IPS-NIHi7 (cell line): Measurements from ENCODE around the gene LTV1.
"Not testable (repeated sequence)": the region's sequence is repeated elsewhere in the genome, so short reads cannot be mapped to it uniquely, and the experiment has no call there.

Experiments
- DNase-seq: peaks from one replicate; pipeline ENCODE4 v3.0.0; 2012; ENCODE audit warnings: mixed read lengths; ENCODE audit errors: extremely low spot score

LTV1 gene

GRCh38 chr6:143843677-143843999, 500 bp downstream of the LTV1 start:
- DNase-seq: no peak

GRCh38 chr6:143844006-143844405, 868 bp downstream of the LTV1 start:
- DNase-seq: no peak

GRCh38 chr6:143845033-143845432, 1.9 kb downstream of the LTV1 start:
- DNase-seq: no peak

DNA sequence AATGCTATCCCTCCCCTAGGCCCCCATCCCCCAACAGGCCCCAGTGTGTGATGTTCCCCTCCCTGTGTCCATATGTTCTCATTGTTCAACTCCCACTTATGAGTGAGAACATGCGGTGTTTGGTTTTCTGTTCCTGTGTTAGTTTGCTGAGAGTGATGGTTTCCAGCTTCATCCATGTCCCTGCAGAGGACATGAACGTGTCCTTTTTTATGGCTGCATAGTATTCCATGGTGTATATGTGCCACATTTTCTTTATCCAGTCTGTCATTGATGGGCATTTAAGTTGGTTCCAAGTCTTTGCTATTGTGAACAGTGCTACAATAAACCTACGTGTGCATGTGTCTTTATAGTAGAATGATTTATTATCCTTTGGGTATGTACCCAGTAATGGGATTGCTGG, 8.6 kb downstream of the LTV1 start:
- DNase-seq: not testable (repeated sequence)

DNA sequence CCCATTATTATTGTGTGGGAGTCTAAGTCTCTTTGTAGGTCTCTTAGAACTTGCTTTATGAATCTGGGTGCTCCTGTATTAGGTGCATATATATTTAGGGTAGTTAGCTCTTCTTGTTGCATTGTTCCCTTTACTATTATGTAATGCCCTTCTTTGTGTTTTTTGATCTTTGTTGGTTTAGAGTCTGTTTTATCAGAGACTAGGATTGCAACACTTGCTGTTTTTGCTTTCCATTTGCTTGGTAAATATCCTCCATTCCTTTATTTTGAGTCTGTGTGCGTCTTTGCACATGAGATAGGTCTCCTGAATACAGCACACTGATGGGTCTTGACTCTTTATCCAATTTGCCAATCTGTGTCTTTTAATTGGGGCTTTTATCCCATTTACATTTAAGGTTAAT, 11.9 kb downstream of the LTV1 start:
- not testable (repeated sequence) for DNase-seq

DNA sequence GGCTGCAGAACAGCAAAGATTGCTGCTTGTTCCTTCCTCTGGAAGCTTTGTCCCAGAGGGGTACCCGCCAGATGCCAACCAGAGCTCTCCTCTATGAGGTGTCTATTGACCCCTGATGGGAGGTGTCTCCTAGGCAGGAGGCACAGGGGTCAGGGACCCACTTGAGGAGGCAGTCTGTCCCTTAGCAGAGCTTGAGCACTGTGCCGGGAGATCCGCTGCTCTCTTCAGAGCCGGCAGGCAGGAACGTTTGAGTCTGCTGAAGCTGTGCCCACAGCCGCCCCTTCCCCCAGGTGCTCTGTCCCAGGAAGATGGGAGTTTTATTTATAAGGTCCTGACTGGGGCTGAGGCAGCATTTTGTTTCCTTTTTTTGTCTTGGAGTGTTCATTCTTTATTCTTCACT, 13.6 kb downstream of the LTV1 start:
- DNase-seq: not testable (repeated sequence)

GRCh38 chr6:143857651-143858050, 14.5 kb downstream of the LTV1 start:
- no peak for DNase-seq

- no peak for DNase-seq
Observed at GRCh38 chr6:143859891-143860660, 16.9 kb downstream of the LTV1 start.

- no peak for DNase-seq
Observed at GRCh38 chr6:143863771-143864170, 20.6 kb downstream of the LTV1 start.

DNA sequence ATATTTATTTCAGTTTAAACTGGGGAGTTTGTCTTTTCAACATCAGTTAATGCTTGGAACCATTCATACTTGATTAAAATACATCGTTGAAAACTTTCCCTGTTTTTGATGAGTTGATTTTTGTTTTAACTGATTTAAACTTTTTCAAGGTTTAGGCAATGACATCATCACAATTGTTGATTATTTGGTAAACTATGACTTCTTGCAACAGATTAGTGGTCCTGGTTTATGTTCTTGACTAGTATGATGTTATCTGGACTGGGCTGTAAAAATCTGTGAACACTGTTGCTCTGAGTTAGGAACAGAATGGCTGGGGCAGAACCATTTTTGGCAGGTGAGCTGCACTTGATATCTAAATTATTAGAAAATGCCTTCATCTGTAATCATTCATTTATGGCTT, 21.1 kb downstream of the LTV1 start, which contains the start of gene ZC2HC1B:
TSS of gene ZC2HC1B (plus strand) at position 241 of the 400 bp plus-strand sequence. CDS start at position 307, 66 bp downstream.
- no peak for DNase-seq

GRCh38 chr6:143867236-143867635, 24.1 kb downstream of the LTV1 start:
- no peak for DNase-seq

DNA sequence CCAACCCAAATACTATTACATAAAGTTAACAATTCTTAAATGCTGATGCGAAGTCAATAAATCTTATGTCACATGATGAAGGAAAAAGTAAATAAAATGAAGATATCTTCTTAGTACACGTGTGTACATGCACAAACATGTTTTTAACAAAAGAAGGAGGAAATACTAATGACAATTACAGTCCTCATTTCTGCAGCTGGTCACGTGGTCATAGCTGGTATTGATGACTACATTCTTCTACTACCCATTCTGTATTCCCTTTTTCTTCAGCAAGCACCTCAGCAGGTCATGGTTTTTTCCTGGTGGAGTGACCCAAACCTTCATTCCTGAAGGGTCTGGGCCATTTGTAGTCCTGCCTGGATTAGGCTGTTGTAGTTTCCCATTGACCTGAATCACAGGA, 25.7 kb downstream of the LTV1 start:
- not testable (repeated sequence) for DNase-seq

DNA sequence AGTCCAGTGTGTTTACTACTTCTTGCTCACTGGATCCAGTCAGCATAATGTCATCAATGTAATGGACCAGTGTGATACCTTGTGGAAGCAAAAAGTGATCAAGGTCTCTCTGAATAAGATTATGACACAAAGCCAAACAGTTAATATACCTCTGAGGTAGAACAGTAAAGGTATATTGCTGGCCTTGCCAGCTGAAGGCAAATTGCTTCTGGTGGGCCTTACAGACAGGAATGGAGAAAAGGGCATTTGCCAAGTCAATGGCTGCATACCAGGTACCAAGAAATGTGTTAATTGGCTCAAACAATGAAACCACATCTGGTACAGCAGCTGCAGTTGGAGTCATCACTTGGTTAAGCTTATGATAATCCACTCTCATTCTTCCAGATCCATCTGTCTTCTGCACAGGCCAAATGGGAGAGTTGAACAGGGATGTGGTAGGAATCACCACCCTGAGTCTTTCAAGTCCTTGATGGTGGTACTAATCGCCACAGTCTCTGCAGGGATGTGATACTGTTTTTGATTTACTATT, 28.1 kb downstream of the LTV1 start:
- DNase-seq: not testable (repeated sequence)

DNA sequence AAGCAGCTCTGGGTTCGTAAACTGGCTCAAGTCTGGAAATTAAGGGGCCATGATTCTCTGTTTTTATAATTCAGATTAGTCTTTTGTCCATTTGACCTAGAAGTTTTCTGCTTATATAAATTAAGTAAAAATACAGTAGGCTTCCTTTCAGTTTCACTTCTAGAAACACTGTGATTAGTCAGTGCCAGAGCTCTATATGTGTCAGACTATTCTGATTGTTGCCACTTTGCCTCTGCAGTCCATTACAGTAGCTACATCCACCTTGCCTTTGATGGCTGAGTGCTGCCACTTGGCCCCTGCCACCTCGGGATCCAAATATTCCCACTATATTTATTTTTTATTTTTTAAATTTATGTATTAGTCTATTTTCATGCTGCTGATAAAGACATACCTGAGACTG, 29.1 kb downstream of the LTV1 start:
- no peak for DNase-seq

- DNase-seq: not testable (repeated sequence)
Observed at GRCh38 chr6:143873600-143873999, 30.5 kb downstream of the LTV1 start.

GRCh38 chr6:143874503-143874902, 31.4 kb downstream of the LTV1 start:
- not testable (repeated sequence) for DNase-seq

- DNase-seq: no peak
Observed at GRCh38 chr6:143877584-143878271, 34.6 kb downstream of the LTV1 start.

DNA sequence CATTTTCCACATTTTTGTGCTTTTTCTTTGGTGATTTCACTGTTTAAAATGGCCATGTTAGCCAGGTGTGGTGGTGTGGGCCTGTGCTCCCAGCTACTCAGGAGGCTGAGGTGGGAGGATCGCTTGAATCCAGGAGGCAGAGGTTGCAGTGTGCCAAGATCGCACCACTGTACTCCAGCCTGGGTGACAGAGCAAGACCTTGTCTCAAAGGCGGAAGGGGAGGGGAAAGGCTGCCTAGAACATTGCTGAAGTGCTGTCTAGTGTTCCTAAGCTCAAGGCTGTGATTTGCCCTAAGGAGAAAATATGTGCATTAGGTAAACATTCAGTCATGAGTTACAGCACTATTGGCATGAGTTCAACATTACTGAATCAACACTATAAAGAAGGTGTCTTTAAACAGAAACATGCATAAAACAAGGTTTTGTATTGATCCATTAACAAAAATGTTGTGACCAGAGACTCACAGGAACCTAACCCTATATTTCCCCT, 35.2 kb downstream of the LTV1 start:
- no peak for DNase-seq

DNA sequence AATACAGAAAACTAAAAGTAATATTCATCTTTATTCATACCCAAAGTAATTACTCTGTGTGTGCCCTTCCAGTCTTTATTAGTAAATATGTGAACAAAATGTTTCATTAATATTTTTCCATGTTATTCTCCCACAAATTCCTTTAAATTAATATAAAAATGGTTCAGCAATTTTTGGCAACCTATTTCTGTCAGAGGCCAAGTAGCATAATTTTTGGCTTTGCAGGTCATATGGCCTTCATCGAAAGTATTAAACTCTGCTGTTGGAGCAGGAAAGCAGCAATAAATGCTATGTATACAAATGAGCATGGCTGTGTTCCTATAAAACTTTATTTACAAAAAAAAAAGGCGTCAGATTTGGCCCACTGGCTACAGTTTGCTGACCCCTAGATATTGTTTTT, 37.3 kb downstream of the LTV1 start:
- DNase-seq: no peak

- no peak for DNase-seq
Observed at GRCh38 chr6:143882401-143882930, 39.3 kb downstream of the LTV1 start.

GRCh38 chr6:143884216-143884900, 41.2 kb downstream of the LTV1 start:
- DNase-seq: no peak

DNA sequence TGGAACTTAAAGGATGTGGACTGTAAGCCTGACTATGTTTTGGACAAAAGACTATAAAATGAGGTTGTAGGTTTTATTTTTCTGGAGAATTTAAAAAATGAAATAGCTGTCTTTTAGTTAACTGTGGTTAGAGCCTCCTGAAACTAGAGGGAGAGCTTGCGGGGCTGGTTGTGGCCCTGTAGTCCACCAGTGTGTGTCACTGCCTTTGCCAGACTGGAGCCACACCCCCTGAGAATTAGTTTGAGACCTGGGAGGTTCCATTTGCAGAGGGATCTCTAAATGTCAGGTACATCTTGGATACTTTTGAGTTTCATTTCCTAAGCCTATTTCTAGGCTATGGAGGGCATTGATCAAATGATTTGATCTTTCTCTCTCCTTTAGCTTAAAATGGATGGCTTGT, 42.0 kb downstream of the LTV1 start:
- DNase-seq: peak; percentile 29
